CMK (cell line): ENCODE results near the gene KAT2A.
"Not testable (repeated sequence)": the region's sequence is repeated elsewhere in the genome, so short reads cannot be mapped to it uniquely, and the experiment has no call there.

ENCODE experiments used
- DNase-seq: peaks from one replicate; pipeline ENCODE4 v3.0.0-alpha.2; 2010; ENCODE audit warnings: low read depth

The KAT2A gene

DNA sequence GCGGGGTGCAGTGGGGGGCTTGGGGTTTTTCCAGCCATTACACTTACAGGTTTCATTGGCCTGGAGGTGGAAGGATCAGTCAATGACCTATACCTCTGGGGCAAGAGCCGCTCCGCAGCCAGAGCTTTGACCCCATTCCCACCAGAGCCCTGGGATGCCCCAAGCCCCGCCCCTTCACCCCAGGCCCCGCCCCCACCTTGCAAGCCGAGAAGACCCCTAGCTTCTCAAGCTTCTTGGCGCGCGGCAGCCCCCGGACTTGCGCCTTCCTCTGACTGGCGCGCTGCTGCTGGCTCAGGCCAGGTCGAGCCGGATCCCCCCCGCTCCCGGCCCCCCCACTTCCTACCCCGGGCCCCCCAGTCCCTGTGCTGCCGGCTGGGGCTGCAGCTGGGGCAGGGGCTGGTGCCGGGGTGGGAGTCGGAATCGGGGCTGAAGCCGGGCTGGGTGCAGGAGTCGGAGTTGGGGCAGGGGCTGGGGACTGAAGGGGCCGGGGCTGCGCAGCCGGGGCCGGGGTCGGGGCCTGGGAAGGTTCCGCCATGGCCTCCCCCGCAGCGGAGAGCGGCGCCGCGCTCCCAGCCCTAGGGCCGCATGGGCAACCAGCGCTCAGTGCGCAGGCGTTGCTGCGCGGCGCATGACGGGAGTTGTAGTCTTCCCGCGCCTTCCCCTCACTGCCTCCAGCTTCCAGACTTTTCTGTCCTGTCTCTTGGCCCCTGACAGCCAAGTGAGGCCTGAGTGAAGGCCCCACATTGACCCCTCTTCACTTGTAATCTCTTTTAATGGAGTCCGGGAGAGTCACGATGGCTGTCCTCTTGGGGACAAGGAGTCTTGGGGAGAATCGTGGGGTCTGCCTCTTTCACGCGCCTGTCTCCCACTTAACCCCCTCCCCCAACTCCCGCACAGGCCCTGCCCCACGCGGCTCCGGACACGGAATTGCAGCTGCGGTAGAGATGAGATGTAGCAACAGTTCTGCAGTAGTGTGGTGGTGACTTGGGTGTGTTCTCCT lies at the start of gene KAT2A:
KAT2A (minus strand) TSS at position 598 of the 1,000 bp plus-strand sequence; CDS start at position 535, 63 bp downstream.
- DNase-seq: peak; percentile 66

DNA sequence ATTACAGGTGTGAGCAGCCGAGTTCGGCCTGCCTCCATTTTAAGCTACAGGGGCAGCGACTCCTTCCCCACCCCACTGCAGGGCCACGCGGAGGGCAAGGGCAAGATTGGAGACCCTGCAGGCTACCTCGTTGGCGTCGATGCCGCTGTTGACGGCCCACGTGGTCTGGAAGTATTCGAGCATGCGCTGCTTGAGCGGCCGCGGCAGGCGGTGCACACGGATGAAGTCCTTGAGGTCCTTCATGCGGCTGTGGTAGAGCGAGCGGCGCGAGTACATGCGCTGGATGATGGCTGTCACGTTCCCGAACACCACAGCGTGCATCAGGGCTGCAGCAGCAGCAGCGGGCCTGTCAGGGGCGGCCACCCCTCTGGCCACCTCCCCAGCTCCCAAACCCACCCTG lies 48.2 kb upstream of the KAT2A start:
- DNase-seq: no peak

DNA sequence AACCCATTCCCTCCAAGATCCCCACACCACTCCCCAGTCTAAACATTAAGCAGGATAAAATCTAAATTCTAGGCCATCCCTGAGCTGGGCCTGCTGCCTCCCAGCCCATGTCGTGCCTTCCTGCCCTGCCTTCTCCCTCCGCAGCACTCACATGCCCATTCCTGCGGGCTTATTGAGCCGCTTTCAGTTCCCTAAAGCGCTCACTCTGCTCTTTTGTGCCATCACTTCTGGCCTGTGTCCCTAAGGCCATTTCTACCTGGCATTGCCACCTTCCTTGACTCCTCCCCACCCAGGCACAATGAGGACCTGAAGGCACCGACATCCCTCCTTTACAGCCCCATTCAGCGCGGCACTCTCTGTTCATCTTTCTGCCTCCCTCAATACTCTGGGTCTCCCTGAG lies 46.6 kb upstream of the KAT2A start:
- no peak for DNase-seq

DNA sequence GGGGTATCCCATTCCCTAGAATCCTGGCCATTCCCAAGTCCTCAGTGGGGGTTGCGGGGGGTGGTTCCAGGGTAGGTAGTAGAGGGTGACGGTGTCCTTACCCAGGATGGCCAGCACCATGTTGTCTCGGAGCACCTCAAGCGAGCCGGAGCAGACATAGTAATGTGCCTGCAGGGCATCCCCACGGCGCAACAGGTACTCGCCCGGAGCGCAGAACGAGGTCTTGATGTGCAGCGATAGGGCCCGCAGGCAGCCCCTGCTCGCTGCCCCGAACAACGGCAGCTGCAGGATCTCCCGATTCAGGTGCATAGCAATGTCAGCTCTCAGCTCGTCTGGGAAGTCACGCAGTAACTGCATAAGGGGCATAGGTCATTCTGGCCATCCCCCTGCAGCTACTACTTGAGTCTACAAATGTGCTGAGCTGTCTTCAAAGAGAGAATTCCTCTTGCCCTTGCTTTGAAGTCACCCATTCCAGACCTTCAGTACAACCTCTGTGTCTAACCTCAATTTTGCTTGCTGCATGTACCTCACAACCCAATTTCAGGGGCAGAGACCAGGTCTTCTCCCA lies 45.1 kb upstream of the KAT2A start:
- no peak for DNase-seq

DNA sequence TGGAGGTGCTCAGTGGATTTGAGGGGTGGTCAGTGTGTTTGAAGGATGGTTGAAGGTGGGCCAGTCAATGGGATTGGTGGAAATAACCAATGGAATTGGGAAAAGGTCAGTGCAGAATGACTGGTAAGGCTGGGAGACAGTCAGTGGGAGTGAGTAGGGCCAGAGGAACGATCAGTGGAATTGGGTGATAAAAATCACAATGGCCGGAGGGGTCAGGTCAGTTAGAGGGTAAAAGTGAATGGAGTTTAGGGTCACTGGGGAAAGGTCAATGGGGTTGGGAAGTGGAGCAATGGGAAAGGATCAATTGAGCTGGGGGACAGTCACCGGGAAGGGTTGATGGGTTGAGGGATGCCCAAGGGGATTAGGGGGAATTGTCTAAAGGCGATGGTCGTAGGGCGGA lies 44.6 kb upstream of the KAT2A start:
- no peak for DNase-seq

DNA sequence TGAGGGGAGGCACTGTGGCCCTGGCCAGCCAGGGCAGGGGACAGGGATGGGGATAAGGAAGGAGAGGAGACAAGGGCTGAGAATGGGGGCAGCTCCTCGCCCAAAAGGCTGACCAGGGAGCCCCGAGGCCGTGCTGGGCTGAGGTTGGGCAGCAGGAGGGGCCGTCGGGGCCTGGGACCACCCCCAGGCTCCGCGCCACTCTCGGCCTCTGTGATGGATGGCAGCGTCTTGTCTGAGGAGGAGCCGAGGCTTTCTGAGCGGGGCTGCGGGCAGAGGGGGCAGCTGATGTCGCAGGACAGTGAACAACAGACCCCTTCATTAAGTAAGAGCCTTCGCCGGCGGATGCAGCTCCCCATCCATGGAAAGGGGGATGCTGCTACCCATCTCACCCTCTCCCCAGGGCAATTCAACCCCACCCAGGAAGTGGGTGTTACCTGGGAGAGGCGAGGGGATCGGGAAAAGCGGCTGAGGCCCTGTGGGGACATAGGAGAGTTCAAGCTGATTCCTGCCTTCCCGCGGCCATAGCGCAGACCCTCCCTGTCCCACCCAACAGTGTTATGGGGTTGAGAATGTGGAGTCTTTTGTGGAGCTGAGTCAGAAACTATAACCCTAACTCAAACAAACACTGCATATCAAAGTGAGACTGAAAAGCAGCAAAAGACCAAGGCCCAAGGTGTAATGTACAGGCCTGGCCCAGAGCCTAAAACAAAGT lies 42.7 kb upstream of the KAT2A start:
- no peak for DNase-seq

DNA sequence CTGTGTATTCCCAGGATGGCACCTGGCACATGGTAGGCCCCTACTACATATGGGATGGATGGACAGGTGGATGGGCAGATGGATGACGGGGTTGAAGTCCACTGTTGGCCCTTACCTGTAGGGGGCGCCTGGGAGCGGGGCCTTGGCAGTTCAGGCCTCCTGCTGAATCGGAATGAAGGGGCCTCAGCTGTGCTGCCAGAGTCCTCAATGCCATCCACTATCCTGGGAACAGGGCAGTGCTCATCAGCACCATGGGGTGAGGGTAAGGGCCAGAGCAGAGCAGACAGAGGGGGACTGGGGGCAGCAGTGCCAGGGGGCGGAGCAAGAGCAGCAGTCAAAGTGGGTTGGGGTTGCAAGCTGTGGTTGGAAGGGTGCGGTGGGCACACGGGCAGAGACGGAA lies 41.9 kb upstream of the KAT2A start:
- DNase-seq: no peak

DNA sequence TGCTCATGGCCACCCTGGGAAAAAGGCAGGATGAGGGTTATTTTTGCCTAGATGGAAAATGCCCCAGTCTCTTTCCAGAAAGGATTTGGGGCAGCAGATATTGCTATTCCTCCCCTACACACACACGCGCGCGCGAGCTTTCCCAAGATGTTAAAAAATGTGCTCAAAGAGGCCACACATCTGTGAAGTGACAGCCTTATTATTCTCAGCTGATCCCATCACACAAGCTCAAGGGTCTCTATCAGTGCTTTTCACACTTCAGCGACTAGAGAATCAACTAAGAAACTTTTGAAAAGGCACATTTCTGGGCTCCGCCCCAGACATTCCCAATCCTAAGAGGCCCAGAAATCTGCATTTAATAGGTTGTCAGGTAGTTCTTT lies 39.4 kb upstream of the KAT2A start:
- no peak for DNase-seq

DNA sequence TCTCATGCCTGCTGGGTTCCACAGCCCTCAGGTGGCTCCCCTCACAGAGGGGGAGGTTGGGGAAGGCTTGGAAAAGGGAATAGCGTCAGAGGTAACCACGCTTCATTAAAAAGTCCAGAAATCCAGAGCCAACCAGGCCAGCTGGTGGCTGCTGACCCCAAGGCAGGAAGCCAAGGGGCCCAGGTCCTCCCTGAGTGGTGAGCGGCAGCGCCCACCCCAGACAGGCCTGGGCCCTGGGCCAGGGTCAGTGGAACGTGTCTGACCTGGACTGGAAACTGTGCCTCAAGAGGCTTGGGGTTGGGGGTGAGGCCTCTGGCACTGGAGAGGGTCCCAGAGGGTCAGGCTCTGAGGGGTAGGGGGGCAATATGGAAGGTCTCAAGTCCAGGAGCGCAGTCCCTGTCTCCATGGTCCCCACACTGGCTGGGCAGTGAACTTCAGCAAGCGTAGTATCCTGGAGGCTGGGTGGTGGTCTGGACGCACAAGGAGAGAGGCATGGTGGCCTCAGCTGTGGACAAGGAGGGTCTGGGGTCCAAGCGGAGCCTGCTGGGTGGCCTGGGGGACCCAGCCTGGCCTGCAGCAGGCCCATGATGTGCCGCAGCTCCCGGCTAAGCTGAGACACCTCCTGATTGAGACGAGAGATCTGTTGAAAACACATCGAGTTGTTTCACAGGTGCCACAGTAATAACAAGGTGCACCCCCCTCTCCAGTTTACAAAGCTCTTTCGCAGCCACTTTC lies 38.8 kb upstream of the KAT2A start:
- DNase-seq: no peak

DNA sequence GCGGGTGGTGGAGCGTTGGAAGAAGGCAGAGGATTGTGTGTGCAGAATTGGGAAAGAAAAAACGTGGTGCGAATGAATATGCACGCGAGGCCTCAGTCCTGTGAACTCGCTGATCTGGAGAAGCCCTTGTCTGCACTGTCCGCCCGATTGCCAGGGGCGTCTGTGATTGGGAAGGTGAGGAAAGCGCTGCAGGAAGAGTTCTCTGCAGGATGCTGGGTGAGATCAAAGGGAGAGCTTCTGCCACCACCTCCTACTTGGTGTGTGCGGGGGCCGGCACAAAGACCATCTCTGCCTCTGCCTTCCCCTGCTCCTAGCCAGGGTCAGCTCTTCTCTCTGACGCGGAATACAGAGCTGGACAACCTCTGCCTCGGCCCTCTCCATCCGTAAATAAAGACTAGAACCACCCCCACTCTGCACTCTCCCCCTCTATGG lies 34.5 kb upstream of the KAT2A start:
- DNase-seq: no peak

DNA sequence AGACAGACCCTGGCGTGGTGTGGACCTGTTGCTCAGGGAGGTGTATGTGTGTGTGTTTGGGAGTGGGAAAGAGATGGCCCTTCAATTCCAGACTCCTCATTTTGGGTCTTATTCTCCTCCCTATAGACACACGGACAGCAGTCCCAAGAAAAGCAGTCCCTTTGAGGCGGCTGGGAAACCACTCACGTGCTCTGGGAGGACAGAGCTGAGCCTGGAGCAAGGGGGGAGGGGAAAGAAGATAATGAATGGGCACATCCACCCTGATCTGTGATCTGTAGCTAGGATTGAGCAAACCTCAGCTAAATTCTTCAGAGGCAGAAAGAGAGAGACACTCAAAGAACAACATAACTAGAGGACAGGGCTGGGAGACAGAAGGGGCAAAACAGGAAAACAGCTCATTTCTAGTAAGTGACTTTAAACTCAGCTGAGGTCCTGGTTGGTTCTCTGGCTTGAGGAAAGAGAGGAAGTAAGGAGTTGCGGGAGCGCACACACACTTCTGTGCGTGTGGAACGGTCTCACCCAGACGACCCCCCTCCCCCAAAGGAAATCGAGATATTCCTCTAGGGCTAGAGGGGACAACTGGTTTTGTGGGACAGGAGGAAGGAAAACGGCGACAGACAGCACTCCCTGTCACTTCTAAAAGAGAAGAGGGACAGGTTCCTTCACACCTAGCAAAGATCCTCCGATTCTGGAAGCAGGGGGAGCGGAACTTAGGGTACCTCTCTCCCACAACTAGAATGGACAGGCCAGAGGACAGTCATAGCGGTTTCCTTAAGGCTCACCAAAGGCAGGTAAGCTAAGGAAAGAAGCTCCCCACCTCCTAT lies 33.0 kb upstream of the KAT2A start:
- DNase-seq: no peak

DNA sequence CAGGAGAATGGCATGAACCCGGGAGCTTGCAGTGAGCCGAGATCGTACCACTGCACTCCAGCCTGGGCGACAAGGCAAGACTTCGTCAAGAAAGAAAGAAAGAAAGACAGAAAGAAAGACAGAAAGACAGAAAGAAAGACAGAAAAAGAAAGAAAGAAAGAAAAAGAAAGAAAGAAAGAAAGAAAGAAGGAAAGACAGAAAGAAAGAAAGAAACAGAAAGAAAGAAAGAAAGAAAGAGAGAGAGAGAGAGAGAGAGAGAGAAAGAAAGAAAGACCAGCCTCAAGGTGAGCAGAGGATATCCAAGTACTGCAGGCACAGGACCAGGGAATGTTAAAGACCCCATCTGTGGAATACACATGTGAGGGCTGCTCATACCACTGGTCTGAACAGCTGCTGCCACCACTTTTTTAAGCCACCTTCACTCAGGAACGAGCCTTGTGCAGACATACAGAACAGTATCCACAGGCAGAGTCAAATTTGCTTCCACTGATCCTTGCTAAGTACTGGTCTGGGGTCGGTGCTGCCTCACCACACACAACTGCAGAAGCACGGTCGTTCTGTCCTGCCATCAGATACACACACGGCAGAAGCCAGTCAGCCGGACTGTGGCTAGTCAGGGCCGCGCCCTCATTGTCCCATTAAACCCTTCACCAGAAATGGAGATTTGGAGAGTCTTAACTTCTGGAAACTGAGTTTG lies 25.9 kb upstream of the KAT2A start:
- DNase-seq: no peak

DNA sequence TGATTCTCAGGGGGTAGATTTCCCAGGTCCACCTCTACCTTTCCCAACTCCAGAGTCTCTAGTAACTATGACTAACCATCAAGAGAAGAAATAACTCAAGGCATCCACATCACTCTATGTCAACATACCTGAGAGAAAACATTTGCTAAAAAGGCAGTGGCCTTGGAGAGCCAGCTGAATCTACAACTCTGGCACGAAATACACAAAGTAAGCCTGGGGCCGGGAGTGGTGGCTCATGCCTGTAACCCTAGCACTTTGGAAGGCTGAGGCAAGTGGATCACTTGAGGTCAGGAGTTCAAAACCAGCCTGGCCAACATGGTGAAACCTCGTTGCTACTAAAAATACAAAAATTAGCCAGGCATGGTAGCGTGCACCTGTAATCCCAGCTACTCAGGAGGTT lies 22.0 kb upstream of the KAT2A start:
- DNase-seq: not testable (repeated sequence)

DNA sequence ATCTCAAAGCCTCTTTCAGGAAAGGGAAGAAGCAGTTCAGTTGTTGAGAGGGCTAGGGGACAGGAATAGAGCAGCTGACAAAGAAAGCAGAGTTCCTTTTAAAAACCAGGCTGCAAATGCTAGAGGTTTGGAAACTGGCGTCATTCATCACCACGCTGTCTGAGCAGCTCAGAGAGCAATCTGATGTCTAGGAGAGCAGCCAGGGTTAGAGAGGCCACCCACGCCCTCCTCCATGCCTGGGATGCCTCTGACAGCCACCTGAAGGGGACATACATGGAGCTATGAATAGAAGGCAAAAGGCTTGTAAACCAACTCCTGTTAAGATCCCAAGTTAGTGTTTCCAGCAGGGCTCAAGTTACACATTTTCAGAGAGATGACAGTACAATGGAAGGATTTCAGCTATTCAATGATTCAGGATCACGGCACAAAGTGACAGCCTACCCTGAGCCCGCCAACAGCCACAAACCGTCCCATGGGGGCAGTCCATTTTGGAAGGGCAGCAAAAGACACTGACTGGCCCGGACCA lies 21.3 kb upstream of the KAT2A start:
- no peak for DNase-seq

DNA sequence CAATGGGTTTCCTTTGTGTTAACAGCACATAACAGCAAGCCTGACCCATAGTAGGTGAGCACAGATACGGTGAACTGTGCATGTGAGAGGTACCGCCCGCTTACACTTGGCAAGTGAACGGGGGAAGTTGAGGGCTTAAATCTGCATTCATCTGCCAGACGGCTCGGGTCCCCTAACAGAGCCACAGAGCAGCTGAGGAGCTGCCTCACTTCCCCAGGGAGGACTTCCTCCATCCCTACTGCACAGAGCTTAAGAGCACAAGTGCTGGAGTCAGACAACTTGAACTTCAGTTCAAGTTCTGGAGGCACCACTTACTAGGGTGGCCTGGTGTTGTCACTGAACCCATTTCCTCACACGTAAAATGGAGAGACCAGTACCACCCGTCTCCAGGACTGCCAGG lies 20.2 kb upstream of the KAT2A start:
- no peak for DNase-seq

DNA sequence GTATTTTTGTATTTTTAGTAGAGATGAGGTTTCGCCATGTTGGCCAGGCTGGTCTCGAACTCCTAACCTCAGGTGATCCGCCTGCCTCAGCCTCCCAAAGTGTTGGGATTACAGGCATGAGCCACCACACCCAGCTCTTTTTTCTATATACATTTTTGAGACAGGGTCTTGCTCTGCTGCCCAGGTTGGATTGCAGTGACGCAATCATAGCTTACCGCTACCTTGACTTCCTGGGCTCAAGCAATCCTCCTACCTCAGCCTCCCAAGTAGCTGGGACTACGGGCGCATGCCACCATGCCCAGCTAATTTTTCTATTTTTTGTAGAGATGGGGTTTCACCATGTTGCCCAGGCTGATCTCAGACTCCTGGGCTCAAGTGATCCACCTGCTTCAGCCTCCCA lies 19.5 kb upstream of the KAT2A start:
- not testable (repeated sequence) for DNase-seq

DNA sequence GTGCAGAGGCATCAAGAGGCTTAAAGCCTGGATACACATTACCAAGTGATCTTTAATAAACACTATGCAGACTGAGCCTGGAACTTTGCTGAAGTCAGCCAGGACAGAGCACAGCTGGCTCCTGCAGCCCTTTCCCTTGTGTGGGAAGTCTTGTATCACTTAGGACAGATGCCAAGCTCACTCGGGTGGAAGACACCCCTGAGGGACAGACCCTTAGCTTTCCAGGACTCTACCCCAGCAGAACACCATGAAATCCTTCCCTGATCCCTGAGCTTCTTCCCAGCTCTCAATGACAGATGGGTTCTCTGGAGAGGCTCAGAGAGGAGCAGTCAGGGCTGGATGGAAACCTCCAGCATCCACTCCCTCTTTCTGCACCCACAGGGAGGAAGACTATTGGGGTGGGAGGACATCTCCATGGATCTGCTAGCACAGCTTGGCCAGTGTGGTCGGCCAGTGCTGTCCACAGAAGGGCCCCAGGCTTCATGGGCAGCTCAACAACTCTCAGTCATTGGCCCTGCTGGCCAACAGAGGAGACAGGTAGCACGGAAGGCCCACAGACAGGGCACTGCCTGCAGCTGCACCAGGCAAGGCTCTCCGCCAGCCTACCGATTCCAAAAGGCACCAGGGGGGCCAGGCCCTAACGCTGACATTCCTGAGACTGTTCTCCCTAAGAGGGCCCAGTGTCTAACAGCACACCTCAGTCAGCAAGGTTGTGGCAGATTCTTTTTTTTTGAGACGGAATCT lies 17.8 kb upstream of the KAT2A start:
- DNase-seq: no peak

DNA sequence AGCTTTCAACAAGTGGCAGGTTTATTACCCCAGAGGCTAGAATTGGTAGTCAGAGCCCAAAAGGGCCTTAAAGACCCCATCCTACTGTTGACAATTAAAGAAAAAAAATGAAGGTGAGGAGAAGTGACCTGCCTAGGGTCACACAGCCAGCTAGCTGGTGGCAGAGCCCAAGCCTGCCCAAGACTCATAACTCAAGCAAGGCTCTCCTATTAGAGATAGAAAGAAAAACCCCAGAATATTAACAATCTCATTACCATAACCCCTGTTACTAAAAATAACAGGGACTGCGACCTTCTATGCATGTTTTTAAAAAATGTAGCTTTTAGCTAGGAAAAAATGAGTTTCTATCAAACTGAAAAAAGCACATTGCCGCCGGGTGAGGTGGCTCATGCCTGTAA lies 15.5 kb upstream of the KAT2A start:
- DNase-seq: no peak
